Skeletal muscle tissue (tissue), 4 donors: ENCODE measurements around the gene NELL1. TPM values are rescaled to one million over a fixed set of nuclear protein-coding genes. Genes with fewer than 3 reads are reported as not detected.

ENCODE experiments used
- H3K27ac ChIP-seq: one replicate; pipeline ENCODE4 v1.7.0; 2013; ENCODE audit warnings: mild to moderate bottlenecking, low read depth, low read length, inconsistent platforms
- H3K27me3 ChIP-seq, 3 donors: one replicate each; pipeline ENCODE4 v1.7.0; 2013; ENCODE audit warnings: low read length in 3 of 3; ENCODE audit not compliant: control insufficient read depth in 3 of 3, insufficient read depth in 3 of 3
- H3K36me3 ChIP-seq, 3 donors: one replicate each; pipeline ENCODE4 v1.7.0; 2013; ENCODE audit warnings: low read length in 3 of 3; ENCODE audit not compliant: control insufficient read depth in 3 of 3, insufficient read depth in 3 of 3
- H3K4me1 ChIP-seq, 3 donors: one replicate each; pipeline ENCODE4 v1.7.0; 2013; ENCODE audit warnings: low read length in 3 of 3, mild to moderate bottlenecking in 3 of 3; ENCODE audit not compliant: control insufficient read depth in 3 of 3, insufficient read depth in 3 of 3
- H3K4me3 ChIP-seq, 3 donors: one replicate each; pipeline ENCODE4 v1.7.0; 2013; ENCODE audit warnings: low read length in 3 of 3
- H3K9ac ChIP-seq, 3 donors: one replicate each; pipeline ENCODE4 v1.7.0; 2013; ENCODE audit warnings: low read length in 3 of 3, mild to moderate bottlenecking in 3 of 3, moderate library complexity in 2 of 3, low read depth in 1 of 3
- H3K9me3 ChIP-seq, 3 donors: one replicate each; pipeline ENCODE4 v1.7.0; 2013; ENCODE audit warnings: low read length in 3 of 3; ENCODE audit not compliant: control insufficient read depth in 3 of 3
- total RNA-seq: library from RNA; depleted of rRNA; stranded (reverse); fragments of >200 nt; gene quantifications from one replicate; pipeline ENCODE4 v1.2.3, GENCODE V29; 2014
- donor health status: Osteomylitis.

NELL1 gene
- total RNA-seq, result 3.7 TPM

GRCh38 chr11:20668844-20669819 lies at the start of gene NELL1:
TSS of gene NELL1 (plus strand) at chr11:20669586.
- Histone ChIP-seq H3K27ac (no peak within 1 kb of the TSS), H3K4me3 (peak within 1 kb of the TSS; percentile 39 to 52 (median 51)), H3K4me1 (peaks cover 7 to 17% (median 8%) of the 10 kb centered on the region in 3 donors), H3K36me3 (no peaks in the 10 kb centered on the region), H3K9ac (peak within 1 kb of the TSS in 1 of 3 donors; percentile 33), H3K27me3 (peaks cover 40 to 50% (median 47%) of the 10 kb centered on the region in 3 donors), H3K9me3 (no peaks in the 10 kb centered on the region)

- H3K4me3 ChIP-seq, result no peak overlapping the region
- no peaks in the 10 kb centered on the region for H3K9me3 ChIP-seq
- H3K9ac ChIP-seq, result no peak overlapping the region
- peaks cover 3 to 10% (median 3%) of the 10 kb centered on the region in 3 donors for H3K4me1 ChIP-seq
- no peaks in the 10 kb centered on the region for H3K36me3 ChIP-seq
- H3K27ac ChIP-seq, result no peak overlapping the region
- peaks cover 5 to 13% (median 8%) of the 10 kb centered on the region in 3 donors for H3K27me3 ChIP-seq
These were observed 48.4 kb upstream of the NELL1 start for GRCh38 chr11:20620988-20621387.

GRCh38 chr11:20621679-20622078 lies 47.7 kb upstream of the NELL1 start:
- H3K4me3 ChIP-seq, result no peak overlapping the region

GRCh38 chr11:20623252-20623651 lies 46.1 kb upstream of the NELL1 start:
- H3K27me3 ChIP-seq, result peaks cover 0 to 13% (median 4%) of the 10 kb centered on the region in 3 donors
- no peaks in the 10 kb centered on the region for H3K4me1 ChIP-seq
- no peak overlapping the region for H3K4me3 ChIP-seq
- H3K27ac ChIP-seq, result no peak overlapping the region
- H3K9me3 ChIP-seq, result no peaks in the 10 kb centered on the region
- H3K9ac ChIP-seq, result no peak overlapping the region
- no peaks in the 10 kb centered on the region for H3K36me3 ChIP-seq

More at GRCh38 chr11:20621679-20622078, 47.7 kb upstream of the NELL1 start:
- no peaks in the 10 kb centered on the region for H3K9me3 ChIP-seq
- H3K27ac ChIP-seq, result no peak overlapping the region
- H3K27me3 ChIP-seq, result peaks cover under 1 to 13% (median 8%) of the 10 kb centered on the region in 3 donors
- H3K4me1 ChIP-seq, result peaks cover 3 to 8% (median 3%) of the 10 kb centered on the region in 3 donors
- H3K36me3 ChIP-seq, result no peaks in the 10 kb centered on the region
- H3K9ac ChIP-seq, result no peak overlapping the region

- Histone ChIP-seq H3K27me3 (peaks cover 0 to 13% (median 3%) of the 10 kb centered on the region in 3 donors), H3K36me3 (no peaks in the 10 kb centered on the region), H3K27ac (no peak overlapping the region), H3K4me1 (no peaks in the 10 kb centered on the region), H3K4me3 (no peak overlapping the region), H3K9me3 (peaks cover 0 to 2% (median 0%) of the 10 kb centered on the region in 3 donors), H3K9ac (no peak overlapping the region)
These were observed 43.1 kb upstream of the NELL1 start for GRCh38 chr11:20626279-20626678.

GRCh38 chr11:20627026-20627425 lies 42.4 kb upstream of the NELL1 start:
- peaks cover 0 to 9% (median 3%) of the 10 kb centered on the region in 3 donors for H3K27me3 ChIP-seq
- H3K4me1 ChIP-seq, result no peaks in the 10 kb centered on the region
- H3K27ac ChIP-seq, result no peak overlapping the region
- peaks cover 0 to 2% (median 0%) of the 10 kb centered on the region in 3 donors for H3K9me3 ChIP-seq
- no peak overlapping the region for H3K9ac ChIP-seq
- H3K36me3 ChIP-seq, result no peaks in the 10 kb centered on the region
- no peak overlapping the region for H3K4me3 ChIP-seq

- H3K4me1 ChIP-seq, result no peaks in the 10 kb centered on the region
- H3K4me3 ChIP-seq, result no peak overlapping the region
- no peak overlapping the region for H3K27ac ChIP-seq
- no peak overlapping the region for H3K9ac ChIP-seq
- no peaks in the 10 kb centered on the region for H3K36me3 ChIP-seq
- H3K27me3 ChIP-seq, result peaks cover 0 to 9% (median 3%) of the 10 kb centered on the region in 3 donors
- peaks cover 0 to 2% (median 0%) of the 10 kb centered on the region in 3 donors for H3K9me3 ChIP-seq
These were observed 41.7 kb upstream of the NELL1 start for GRCh38 chr11:20627701-20628100.

- Histone ChIP-seq H3K36me3 (no peaks in the 10 kb centered on the region), H3K27me3 (peaks cover 0 to 2% (median 0%) of the 10 kb centered on the region in 3 donors), H3K9ac (no peak overlapping the region), H3K27ac (no peak overlapping the region), H3K4me3 (no peak overlapping the region), H3K9me3 (peaks cover 0 to 2% (median 0%) of the 10 kb centered on the region in 3 donors), H3K4me1 (no peaks in the 10 kb centered on the region)
These were observed 37.7 kb upstream of the NELL1 start for GRCh38 chr11:20631519-20632168.

- Histone ChIP-seq H3K36me3 (no peaks in the 10 kb centered on the region), H3K9me3 (peaks cover 0 to 2% (median 0%) of the 10 kb centered on the region in 3 donors)
These were observed 37.2 kb upstream of the NELL1 start for GRCh38 chr11:20632169-20632532.

More at GRCh38 chr11:20632169-20632532, 37.2 kb upstream of the NELL1 start:
- Histone ChIP-seq H3K4me1 (no peaks in the 10 kb centered on the region), H3K4me3 (no peak overlapping the region), H3K27me3 (peaks cover 0 to 2% (median 0%) of the 10 kb centered on the region in 3 donors), H3K9ac (no peak overlapping the region), H3K27ac (no peak overlapping the region)
